ENCODE results near the gene ARSK.
A peak's percentile ranks its signal among the peaks of the same experiment; 100 is the strongest.
"Not testable (repeated sequence)": the region's sequence is repeated elsewhere in the genome, so short reads cannot be mapped to it uniquely, and the experiment has no call there.

The ARSK gene

GRCh38 chr5:95621839-95622629, 67.1 kb downstream of the ARSK start:
- DNase-seq = no peak

GRCh38 chr5:95623706-95624105, 68.8 kb downstream of the ARSK start:
- no peak for DNase-seq

- DNase-seq = no peak
Observed at GRCh38 chr5:95624368-95624767, 69.5 kb downstream of the ARSK start.

GRCh38 chr5:95626701-95627100, 71.8 kb downstream of the ARSK start:
- DNase-seq = no peak

- DNase-seq = no peak
Observed at GRCh38 chr5:95627971-95628810, 73.3 kb downstream of the ARSK start.

GRCh38 chr5:95628933-95629332, 74.0 kb downstream of the ARSK start:
- DNase-seq = no peak

GRCh38 chr5:95630394-95630917, 75.6 kb downstream of the ARSK start:
- no peak for DNase-seq

GRCh38 chr5:95631255-95631958, 76.5 kb downstream of the ARSK start:
- DNase-seq = peak; percentile 80

- peak; percentile 83 for DNase-seq
Observed at GRCh38 chr5:95631991-95632675, 77.2 kb downstream of the ARSK start.

- DNase-seq = not testable (repeated sequence)
Observed at GRCh38 chr5:95632942-95633341, 78.0 kb downstream of the ARSK start.

- no peak for DNase-seq
Observed at GRCh38 chr5:95633671-95634070, 78.8 kb downstream of the ARSK start.

- DNase-seq = no peak
Observed at GRCh38 chr5:95634081-95634480, 79.2 kb downstream of the ARSK start.

- DNase-seq = no peak
Observed at GRCh38 chr5:95638632-95639031, 83.7 kb downstream of the ARSK start.

- no peak for DNase-seq
Observed at GRCh38 chr5:95641741-95642220, 86.9 kb downstream of the ARSK start.

- no peak for DNase-seq
Observed at GRCh38 chr5:95643152-95643551, 88.3 kb downstream of the ARSK start.

GRCh38 chr5:95644351-95645042, 89.6 kb downstream of the ARSK start:
- peak; percentile 58 for DNase-seq

GRCh38 chr5:95646226-95646568, 91.3 kb downstream of the ARSK start:
- DNase-seq = not testable (repeated sequence)

GRCh38 chr5:95646569-95647431, 91.9 kb downstream of the ARSK start, which contains the start of gene RFESD:
RFESD (plus strand) TSS chr5:95646777; CDS start chr5:95652272, 5,495 bp downstream.
- peak; percentile 96 for DNase-seq

- no peak for DNase-seq
Observed at GRCh38 chr5:95647886-95648860, 93.3 kb downstream of the ARSK start.

All from fibroblast of skin of back (primary cell).